Mesothelial cell of epicardium (in vitro differentiated cells): ENCODE data around the gene MRPS26. TPM values are rescaled to one million over a fixed set of nuclear protein-coding genes. Genes with fewer than 3 reads are reported as not detected.
"Not testable (repeated sequence)": the region's sequence is repeated elsewhere in the genome, so short reads cannot be mapped to it uniquely, and the experiment has no call there.

ENCODE experiments used
- DNase-seq, 2 experiments: peaks; one replicate each; pipeline ENCODE4 v3.0.0; 2021; ENCODE audit warnings: low spot score in 2 of 2; ENCODE audit not compliant: unreplicated experiment in 2 of 2
- H3K27ac Mint-ChIP-seq: 2 replicates; pipeline ENCODE4 v1.8.0; 2021; ENCODE audit warnings: mixed read lengths
- H3K27me3 Mint-ChIP-seq: 2 replicates; pipeline ENCODE4 v1.8.0; 2021; ENCODE audit warnings: low read depth, mixed read lengths
- H3K36me3 Mint-ChIP-seq: 2 replicates; pipeline ENCODE4 v1.8.0; 2021; ENCODE audit warnings: mixed read lengths
- H3K4me1 Mint-ChIP-seq: 2 replicates; pipeline ENCODE4 v1.8.0; 2021; ENCODE audit warnings: mixed read lengths
- H3K4me3 Mint-ChIP-seq: 2 replicates; pipeline ENCODE4 v1.8.0; 2021; ENCODE audit warnings: mild to moderate bottlenecking, moderate library complexity, mixed read lengths
- H3K9me3 Mint-ChIP-seq: 2 replicates; pipeline ENCODE4 v1.8.0; 2021; ENCODE audit warnings: mixed read lengths
- CTCF ChIP-seq: fragments of 200-600 bp; sonication (generic); IDR thresholded peaks from one replicate; pipeline ENCODE4 v1.5.0; 2021; ENCODE audit warnings: antibody characterized with exemption; ENCODE audit not compliant: unreplicated experiment
- total RNA-seq: library from RNA; stranded (reverse); gene quantifications from 3 replicates; pipeline ENCODE4 v1.2.1, GENCODE V29; 2021

The MRPS26 gene
- total RNA-seq, 1 donor from 2014 or later: 56.9 TPM

- Mint-ChIP-seq H3K27me3 (no peaks in the 10 kb centered on the region), H3K4me3 (no peak overlapping the region), H3K9me3 (no peaks in the 10 kb centered on the region), H3K36me3 (peaks cover 16% of the 10 kb centered on the region), H3K27ac (no peak overlapping the region), H3K4me1 (peaks cover 6% of the 10 kb centered on the region)
- DNase-seq: no peak
- no peak for TF ChIP-seq CTCF
Observed at GRCh38 chr20:3051385-3052019, 5.7 kb downstream of the MRPS26 start.

GRCh38 chr20:3059489-3059888, 13.6 kb downstream of the MRPS26 start:
- Mint-ChIP-seq H3K4me3 (no peak overlapping the region), H3K27me3 (peaks cover 1% of the 10 kb centered on the region), H3K36me3 (no peaks in the 10 kb centered on the region), H3K27ac (no peak overlapping the region), H3K4me1 (no peaks in the 10 kb centered on the region), H3K9me3 (no peaks in the 10 kb centered on the region)
- no peak for TF ChIP-seq CTCF
- DNase-seq: no peak

- not testable (repeated sequence) for H3K9me3 Mint-ChIP-seq, H3K27me3 Mint-ChIP-seq, H3K36me3 Mint-ChIP-seq, DNase-seq, H3K4me1 Mint-ChIP-seq, H3K27ac Mint-ChIP-seq, H3K4me3 Mint-ChIP-seq
Observed at GRCh38 chr20:3064119-3064518, 18.3 kb downstream of the MRPS26 start.

DNA sequence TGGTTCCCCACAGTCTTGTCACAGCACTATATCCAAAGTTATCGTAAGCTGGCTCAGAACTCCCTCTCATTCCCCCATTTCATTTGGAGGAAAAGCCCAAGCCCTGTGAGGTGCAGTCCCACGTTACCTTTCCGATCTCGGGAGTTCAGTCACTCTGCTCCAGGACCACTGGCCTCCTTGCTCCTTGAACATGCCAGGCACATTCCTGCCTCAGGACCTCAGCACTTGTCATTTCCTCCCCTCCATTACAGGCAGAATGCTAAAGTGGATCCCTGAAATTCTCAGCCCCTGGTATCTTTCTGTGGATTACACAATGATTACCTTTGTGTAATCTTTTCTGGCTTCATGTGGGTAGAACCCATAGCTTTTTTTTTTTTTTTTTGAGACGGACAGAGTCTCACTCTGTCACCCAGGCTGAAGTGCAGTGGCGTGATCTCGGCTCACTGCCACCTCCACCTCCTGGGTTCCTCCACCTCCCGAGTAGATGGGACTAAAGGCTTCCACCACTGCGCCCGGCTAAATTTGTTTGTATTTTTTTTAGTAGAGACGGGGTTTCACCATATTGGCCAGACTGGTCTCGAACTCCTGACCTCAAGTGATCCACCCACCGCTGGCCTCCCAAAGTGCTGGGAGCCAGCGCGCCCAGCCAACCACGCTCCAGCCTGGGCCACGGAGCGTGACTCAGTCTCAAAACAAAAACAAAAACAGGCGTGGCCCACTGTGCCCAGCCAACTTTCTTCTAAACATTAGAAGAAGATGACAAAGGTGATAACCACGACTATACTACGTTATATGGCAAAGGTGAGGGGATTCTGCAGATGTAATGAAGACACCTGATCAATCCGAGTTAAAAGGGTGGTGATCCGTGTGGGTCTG, 21.5 kb downstream of the MRPS26 start:
- no peak overlapping the region for H3K4me3 Mint-ChIP-seq
- H3K36me3 Mint-ChIP-seq: no peaks in the 10 kb centered on the region
- H3K4me1 Mint-ChIP-seq: peaks cover 2% of the 10 kb centered on the region
- H3K9me3 Mint-ChIP-seq: no peaks in the 10 kb centered on the region
- no peak for TF ChIP-seq CTCF
- no peak for DNase-seq
- no peak overlapping the region for H3K27ac Mint-ChIP-seq
- peaks cover 25% of the 10 kb centered on the region for H3K27me3 Mint-ChIP-seq

- Mint-ChIP-seq H3K36me3 (no peaks in the 10 kb centered on the region), H3K9me3 (no peaks in the 10 kb centered on the region), H3K27me3 (peaks cover 32% of the 10 kb centered on the region), H3K4me3 (no peak overlapping the region), H3K27ac (no peak overlapping the region), H3K4me1 (peaks cover 3% of the 10 kb centered on the region)
- no peak for DNase-seq
- TF ChIP-seq CTCF: no peak
Observed at GRCh38 chr20:3068075-3068474, 22.2 kb downstream of the MRPS26 start.
